Measurements from ENCODE around the gene PIGN. TPM values are rescaled to one million over a fixed set of nuclear protein-coding genes. Genes with fewer than 3 reads are reported as not detected.

The PIGN gene
- total RNA-seq, 1 experiment from 2014 or later: 29.5 TPM

DNA sequence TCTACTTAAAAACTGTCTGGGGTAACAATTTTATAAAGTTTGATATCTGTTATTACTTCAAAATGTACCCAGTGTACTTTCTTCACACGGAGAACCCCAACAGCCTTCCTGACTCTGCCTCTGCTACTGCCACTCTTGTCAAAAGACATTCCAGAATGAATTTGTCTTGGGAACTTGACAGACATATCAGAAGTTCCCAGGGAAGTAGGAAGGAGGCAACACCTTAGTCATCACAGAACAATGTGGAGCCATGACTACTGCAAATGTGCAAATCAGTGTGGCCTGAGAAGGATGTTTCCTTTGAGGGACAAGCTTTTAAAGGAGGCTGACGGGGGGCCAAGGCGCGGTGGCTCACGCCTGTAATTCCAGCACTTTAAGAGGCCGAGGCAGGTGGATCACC, 160.3 kb downstream of the PIGN start:
- CTCF ChIA-PET: no interaction called here
- TF ChIP-seq, protein P1, sequence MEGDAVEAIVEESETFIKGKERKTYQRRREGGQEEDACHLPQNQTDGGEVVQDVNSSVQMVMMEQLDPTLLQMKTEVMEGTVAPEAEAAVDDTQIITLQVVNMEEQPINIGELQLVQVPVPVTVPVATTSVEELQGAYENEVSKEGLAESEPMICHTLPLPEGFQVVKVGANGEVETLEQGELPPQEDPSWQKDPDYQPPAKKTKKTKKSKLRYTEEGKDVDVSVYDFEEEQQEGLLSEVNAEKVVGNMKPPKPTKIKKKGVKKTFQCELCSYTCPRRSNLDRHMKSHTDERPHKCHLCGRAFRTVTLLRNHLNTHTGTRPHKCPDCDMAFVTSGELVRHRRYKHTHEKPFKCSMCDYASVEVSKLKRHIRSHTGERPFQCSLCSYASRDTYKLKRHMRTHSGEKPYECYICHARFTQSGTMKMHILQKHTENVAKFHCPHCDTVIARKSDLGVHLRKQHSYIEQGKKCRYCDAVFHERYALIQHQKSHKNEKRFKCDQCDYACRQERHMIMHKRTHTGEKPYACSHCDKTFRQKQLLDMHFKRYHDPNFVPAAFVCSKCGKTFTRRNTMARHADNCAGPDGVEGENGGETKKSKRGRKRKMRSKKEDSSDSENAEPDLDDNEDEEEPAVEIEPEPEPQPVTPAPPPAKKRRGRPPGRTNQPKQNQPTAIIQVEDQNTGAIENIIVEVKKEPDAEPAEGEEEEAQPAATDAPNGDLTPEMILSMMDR (IDR thresholded peaks at IDR 0.05; ENCODE audit: unreplicated experiment): no peak
- BruUV-seq (replicated peaks): no TSS peak
- peak; percentile 40 for DNase-seq (ENCODE audit: unreplicated experiment)
- H3K27me3 Mint-ChIP-seq (ENCODE audit: insufficient read depth, unreplicated experiment): no peaks in the 10 kb centered on the region
- no peak overlapping the region for H3K27ac Mint-ChIP-seq (ENCODE audit: low read depth, unreplicated experiment)
- POLR2A ChIA-PET: no interaction called here
- no peaks in the 10 kb centered on the region for H3K36me3 Mint-ChIP-seq (ENCODE audit: insufficient read depth, unreplicated experiment)
- H3K4me3 Mint-ChIP-seq (ENCODE audit: unreplicated experiment): no peak overlapping the region
- H3K9me3 Mint-ChIP-seq (ENCODE audit: unreplicated experiment): no peaks in the 10 kb centered on the region
- intact Hi-C loops (cut with micrococcal nuclease): no loop called here
- H3K4me1 Mint-ChIP-seq (ENCODE audit: insufficient read depth, unreplicated experiment): peaks cover 4% of the 10 kb centered on the region

DNA sequence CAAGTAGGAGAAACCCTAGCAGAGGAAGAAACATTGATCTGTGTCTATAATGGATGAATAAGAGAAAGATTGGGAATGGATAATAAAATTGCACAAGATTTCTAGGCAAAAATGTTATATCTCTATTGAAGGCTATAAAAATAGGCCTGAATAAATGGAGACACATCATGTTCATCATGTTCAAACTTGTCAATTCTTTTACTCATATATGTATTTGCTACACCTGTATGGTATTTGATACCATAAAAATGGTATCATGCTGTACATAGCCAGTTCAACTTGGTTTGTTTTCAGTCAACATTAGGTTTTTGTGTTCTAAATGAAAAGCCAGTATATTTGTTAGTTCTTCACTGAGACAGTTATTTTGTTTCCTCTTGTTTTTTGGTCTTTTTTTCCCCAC, 161.9 kb downstream of the PIGN start:
- POLR2A ChIA-PET: interaction anchor here (1.1 kb wide), 1 partner anchor 31 kb away, joined by 5 read pairs; no protein-coding TSS in a partner anchor
- no peaks in the 10 kb centered on the region for H3K9me3 Mint-ChIP-seq (ENCODE audit: unreplicated experiment)
- H3K27me3 Mint-ChIP-seq (ENCODE audit: insufficient read depth, unreplicated experiment): no peaks in the 10 kb centered on the region
- CTCF ChIA-PET: no interaction called here
- no peak for DNase-seq (ENCODE audit: unreplicated experiment)
- H3K36me3 Mint-ChIP-seq (ENCODE audit: insufficient read depth, unreplicated experiment): no peaks in the 10 kb centered on the region
- peaks cover 4% of the 10 kb centered on the region for H3K4me1 Mint-ChIP-seq (ENCODE audit: insufficient read depth, unreplicated experiment)
- H3K4me3 Mint-ChIP-seq (ENCODE audit: unreplicated experiment): no peak overlapping the region
- intact Hi-C loops (cut with micrococcal nuclease): no loop called here
- no peak overlapping the region for H3K27ac Mint-ChIP-seq (ENCODE audit: low read depth, unreplicated experiment)
- TF ChIP-seq, protein P1 (IDR thresholded peaks at IDR 0.05; ENCODE audit: unreplicated experiment): no peak
- BruUV-seq (replicated peaks): no TSS peak

DNA sequence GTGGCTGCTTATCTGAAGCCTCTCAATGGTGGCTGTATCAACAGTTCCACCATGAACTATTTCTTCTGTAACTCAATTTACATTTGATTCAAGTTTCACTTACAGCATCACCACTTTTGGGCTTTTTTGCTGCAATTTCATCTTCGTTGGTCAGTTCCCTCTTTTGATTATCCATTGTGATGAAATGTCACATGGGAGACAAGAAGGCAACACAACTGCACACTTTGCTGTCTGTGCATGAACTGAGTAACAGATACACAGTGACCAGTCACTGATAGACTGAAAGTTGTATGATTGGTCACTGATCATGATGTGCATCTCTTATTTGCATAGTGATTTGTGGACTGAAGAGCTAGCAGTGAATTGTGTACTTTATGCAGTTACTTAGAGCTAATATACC, 163.3 kb downstream of the PIGN start:
- Mint-ChIP-seq H3K4me3 (ENCODE audit: unreplicated experiment) (no peak overlapping the region), H3K36me3 (ENCODE audit: insufficient read depth, unreplicated experiment) (no peaks in the 10 kb centered on the region), H3K27ac (ENCODE audit: low read depth, unreplicated experiment) (no peak overlapping the region), H3K4me1 (ENCODE audit: insufficient read depth, unreplicated experiment) (peaks cover 4% of the 10 kb centered on the region), H3K9me3 (ENCODE audit: unreplicated experiment) (no peaks in the 10 kb centered on the region), H3K27me3 (ENCODE audit: insufficient read depth, unreplicated experiment) (no peaks in the 10 kb centered on the region)
- POLR2A ChIA-PET: no interaction called here
- no peak for DNase-seq (ENCODE audit: unreplicated experiment)
- TF ChIP-seq, protein P1 (IDR thresholded peaks at IDR 0.05; ENCODE audit: unreplicated experiment): no peak
- CTCF ChIA-PET: interaction anchor here (0.5 to 0.8 kb wide), 3 partner anchors 34 to 71 kb away, joined by 3 to 4 read pairs (median 3); no protein-coding TSS in a partner anchor
- BruUV-seq (replicated peaks): no TSS peak
- intact Hi-C loops (cut with micrococcal nuclease): no loop called here

DNA sequence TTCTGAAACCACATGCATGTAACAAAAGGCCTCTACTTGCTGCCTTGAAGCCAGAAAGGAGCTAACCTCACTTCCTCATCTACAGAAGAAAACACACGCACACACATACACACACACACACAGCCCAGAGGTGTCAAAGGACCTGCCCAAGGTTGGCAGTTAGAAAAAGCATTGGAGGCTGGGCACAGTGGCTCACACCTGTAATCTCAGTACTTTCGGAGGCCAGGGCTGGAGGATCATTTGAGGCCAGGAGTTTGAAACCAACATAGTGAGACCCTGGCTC, 168.2 kb downstream of the PIGN start:
- Mint-ChIP-seq H3K27ac (ENCODE audit: low read depth, unreplicated experiment) (no peak overlapping the region), H3K4me1 (ENCODE audit: insufficient read depth, unreplicated experiment) (no peaks in the 10 kb centered on the region), H3K36me3 (ENCODE audit: insufficient read depth, unreplicated experiment) (no peaks in the 10 kb centered on the region), H3K9me3 (ENCODE audit: unreplicated experiment) (no peaks in the 10 kb centered on the region), H3K4me3 (ENCODE audit: unreplicated experiment) (no peak overlapping the region), H3K27me3 (ENCODE audit: insufficient read depth, unreplicated experiment) (no peaks in the 10 kb centered on the region)
- TF ChIP-seq, protein P1 (IDR thresholded peaks at IDR 0.05; ENCODE audit: unreplicated experiment): no peak
- CTCF ChIA-PET: no interaction called here
- no peak for DNase-seq (ENCODE audit: unreplicated experiment)
- intact Hi-C loops (cut with micrococcal nuclease): no loop called here
- no TSS peak for BruUV-seq (replicated peaks)
- POLR2A ChIA-PET: no interaction called here

All from MCF 10A (cell line).